Spinal cord (tissue), 10 donors: ENCODE results near the gene TOX3. TPM values are rescaled to one million over a fixed set of nuclear protein-coding genes. Genes with fewer than 3 reads are reported as not detected.
A peak's percentile ranks its signal among the peaks of the same experiment; 100 is the strongest.

Source experiments
- DNase-seq, 6 donors: peaks; one replicate each; pipeline versions ENCODE4 v3.0.0 to v3.0.0-alpha.2; 2013 to 2015; ENCODE audit warnings: low spot score in 6 of 6, low read depth in 4 of 6
- H3K27ac ChIP-seq: one replicate; pipeline ENCODE4 v1.5.1; 2013; ENCODE audit warnings: low read depth, low read length, control low read depth
- H3K27me3 ChIP-seq: one replicate; pipeline ENCODE4 v1.6.1; 2013; ENCODE audit warnings: low read length; ENCODE audit not compliant: control insufficient read depth, insufficient read depth
- H3K36me3 ChIP-seq: one replicate; pipeline ENCODE4 v1.6.1; 2013; ENCODE audit warnings: low read length; ENCODE audit not compliant: control insufficient read depth, insufficient read depth
- H3K4me1 ChIP-seq: one replicate; pipeline ENCODE4 v1.6.1; 2013; ENCODE audit warnings: low read length; ENCODE audit not compliant: control insufficient read depth, insufficient read depth
- H3K4me3 ChIP-seq: one replicate; pipeline ENCODE4 v1.5.1; 2013; ENCODE audit warnings: low read depth, low read length, control low read depth
- H3K9me3 ChIP-seq: one replicate; pipeline ENCODE4 v1.6.1; 2013; ENCODE audit warnings: low read length; ENCODE audit not compliant: control insufficient read depth, insufficient read depth
- WGBS: methylation state at CpG from one replicate; pipeline ENCODE4 v1.1.5; 2013; ENCODE audit warnings: missing lambda C conversion rate; ENCODE audit not compliant: insufficient coverage; 5-methylcytosine and 5-hydroxymethylcytosine counted together
- polyA plus RNA-seq, 2 donors: library from polyadenylated mRNA; unstranded; fragments of 120-200 nt; gene quantifications; one replicate each; pipeline ENCODE4 v1.2.1, GENCODE V29; 2013; ENCODE audit not compliant: insufficient read length in 2 of 2
- total RNA-seq, 2 donors: library from RNA; depleted of rRNA in 1 of 2; stranded (reverse); fragments of 120-200 nt in 1 of 2; fragments of >200 nt in 1 of 2; gene quantifications; one replicate each; pipeline versions ENCODE4 v1.2.3 to v1.2.4, GENCODE V29; 2013 to 2014
- donor health status: healthy.

TOX3 gene
- total and polyA plus RNA-seq, 4 donors: 4.8 to 27.9 (median 13.9) TPM

- H3K27me3 ChIP-seq: no peaks in the 10 kb centered on the region
- DNase-seq: peak in 2 of 6 donors; percentile 63 to 81
- no peaks in the 10 kb centered on the region for H3K9me3 ChIP-seq
- 65% methylated on average over 3 of the region's 4 CpGs for WGBS
- no peak overlapping the region for H3K4me3 ChIP-seq
- no peaks in the 10 kb centered on the region for H3K4me1 ChIP-seq
- H3K36me3 ChIP-seq: no peaks in the 10 kb centered on the region
- H3K27ac ChIP-seq: no peak overlapping the region
Observed at GRCh38 chr16:52578829-52579498, 32.0 kb upstream of the TOX3 start.

GRCh38 chr16:52578007-52578828 is 31.3 kb upstream of the TOX3 start:
- Histone ChIP-seq H3K36me3 (no peaks in the 10 kb centered on the region), H3K4me1 (no peaks in the 10 kb centered on the region), H3K27ac (no peak overlapping the region), H3K4me3 (no peak overlapping the region), H3K9me3 (no peaks in the 10 kb centered on the region), H3K27me3 (no peaks in the 10 kb centered on the region)
- WGBS: 73% methylated on average over 6 of the region's 11 CpGs
- no peak for DNase-seq

- Histone ChIP-seq H3K27me3 (no peaks in the 10 kb centered on the region), H3K9me3 (no peaks in the 10 kb centered on the region), H3K4me3 (no peak overlapping the region), H3K27ac (no peak overlapping the region), H3K36me3 (no peaks in the 10 kb centered on the region), H3K4me1 (no peaks in the 10 kb centered on the region)
- 81% methylated on average over 9 of the region's 9 CpGs for WGBS
- no peak for DNase-seq
Observed at GRCh38 chr16:52577130-52577706, 30.3 kb upstream of the TOX3 start.

GRCh38 chr16:52573365-52574299 is 26.7 kb upstream of the TOX3 start:
- no peak overlapping the region for H3K4me3 ChIP-seq
- 94% methylated on average over 6 of the region's 7 CpGs for WGBS
- H3K36me3 ChIP-seq: no peaks in the 10 kb centered on the region
- H3K27me3 ChIP-seq: no peaks in the 10 kb centered on the region
- H3K27ac ChIP-seq: no peak overlapping the region
- H3K9me3 ChIP-seq: no peaks in the 10 kb centered on the region
- H3K4me1 ChIP-seq: no peaks in the 10 kb centered on the region
- no peak for DNase-seq

- WGBS: 83% methylated on average over 1 of the region's 1 CpG
- Histone ChIP-seq H3K4me3 (no peak overlapping the region), H3K4me1 (no peaks in the 10 kb centered on the region), H3K9me3 (no peaks in the 10 kb centered on the region), H3K36me3 (no peaks in the 10 kb centered on the region), H3K27ac (no peak overlapping the region), H3K27me3 (no peaks in the 10 kb centered on the region)
- no peak for DNase-seq
Observed at GRCh38 chr16:52572656-52573055, 25.7 kb upstream of the TOX3 start.

GRCh38 chr16:52570495-52571091 is 23.6 kb upstream of the TOX3 start:
- H3K4me1 ChIP-seq: no peaks in the 10 kb centered on the region
- no peak overlapping the region for H3K4me3 ChIP-seq
- no peaks in the 10 kb centered on the region for H3K27me3 ChIP-seq
- DNase-seq: no peak
- H3K9me3 ChIP-seq: no peaks in the 10 kb centered on the region
- no peak overlapping the region for H3K27ac ChIP-seq
- no peaks in the 10 kb centered on the region for H3K36me3 ChIP-seq
- 100% methylated on average over 2 of the region's 4 CpGs for WGBS

- Histone ChIP-seq H3K4me3 (no peak overlapping the region), H3K27me3 (no peaks in the 10 kb centered on the region), H3K27ac (no peak overlapping the region), H3K36me3 (no peaks in the 10 kb centered on the region), H3K9me3 (no peaks in the 10 kb centered on the region), H3K4me1 (no peaks in the 10 kb centered on the region)
- no peak for DNase-seq
- 83% methylated on average over 2 of the region's 2 CpGs for WGBS
Observed at GRCh38 chr16:52569701-52570100, 22.8 kb upstream of the TOX3 start.

GRCh38 chr16:52568983-52569690 is 22.2 kb upstream of the TOX3 start:
- WGBS: no CpG with 5 or more reads among the region's 3 CpGs
- no peaks in the 10 kb centered on the region for H3K36me3 ChIP-seq
- H3K4me1 ChIP-seq: no peaks in the 10 kb centered on the region
- H3K9me3 ChIP-seq: no peaks in the 10 kb centered on the region
- H3K27me3 ChIP-seq: no peaks in the 10 kb centered on the region
- DNase-seq: peak in 1 of 6 donors; percentile 59
- no peak overlapping the region for H3K27ac ChIP-seq
- no peak overlapping the region for H3K4me3 ChIP-seq
